ENCODE data around the gene CYFIP2.

CYFIP2 gene

DNA sequence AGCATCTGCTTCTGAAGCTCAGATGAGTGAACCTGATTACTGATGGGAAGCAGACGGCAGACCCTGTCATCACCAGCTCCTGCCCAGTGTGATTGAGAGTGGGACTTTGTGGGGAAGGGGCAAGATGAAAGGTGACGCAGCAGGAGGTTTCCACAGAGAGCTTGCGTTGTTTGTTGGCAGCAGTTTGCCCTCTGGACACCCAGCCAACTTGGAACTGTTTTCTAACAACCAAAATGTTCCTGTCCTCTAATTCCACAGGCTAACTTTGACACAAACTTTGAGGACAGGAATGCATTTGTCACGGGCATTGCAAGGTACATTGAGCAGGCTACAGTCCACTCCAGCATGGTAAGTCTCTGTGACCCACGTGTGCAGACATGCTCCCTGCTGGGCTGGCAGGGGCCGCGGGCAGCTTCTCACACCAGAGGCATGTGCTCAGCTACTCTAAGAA lies 20.9 kb downstream of the CYFIP2 start:
- no peak for TF ChIP-seq CTCF (IDR thresholded peaks at IDR 0.05; ENCODE audit: borderline replicate concordance, insufficient read depth, low read depth, low read length)
- H3K4me3 ChIP-seq (ENCODE audit: low read depth, low read length), result no peak overlapping the region

- no peak overlapping the region for H3K4me3 ChIP-seq (ENCODE audit: low read depth, low read length)
- TF ChIP-seq CTCF (IDR thresholded peaks at IDR 0.05; ENCODE audit: borderline replicate concordance, insufficient read depth, low read depth, low read length), result no peak
These were observed 22.7 kb downstream of the CYFIP2 start for GRCh38 chr5:157288405-157289163.

- TF ChIP-seq CTCF (IDR thresholded peaks at IDR 0.05; ENCODE audit: borderline replicate concordance, insufficient read depth, low read depth, low read length), result no peak
- no peak overlapping the region for H3K4me3 ChIP-seq (ENCODE audit: low read depth, low read length)
These were observed 23.4 kb downstream of the CYFIP2 start for GRCh38 chr5:157289164-157289819.

- no peak for TF ChIP-seq CTCF (IDR thresholded peaks at IDR 0.05; ENCODE audit: borderline replicate concordance, insufficient read depth, low read depth, low read length)
- no peak overlapping the region for H3K4me3 ChIP-seq (ENCODE audit: low read depth, low read length)
These were observed 24.4 kb downstream of the CYFIP2 start for GRCh38 chr5:157290156-157290980.

GRCh38 chr5:157290981-157291711 lies 25.2 kb downstream of the CYFIP2 start:
- TF ChIP-seq CTCF (IDR thresholded peaks at IDR 0.05; ENCODE audit: borderline replicate concordance, insufficient read depth, low read depth, low read length), result no peak
- H3K4me3 ChIP-seq (ENCODE audit: low read depth, low read length), result no peak overlapping the region

GRCh38 chr5:157292599-157292998 lies 26.7 kb downstream of the CYFIP2 start:
- no peak for TF ChIP-seq CTCF (IDR thresholded peaks at IDR 0.05; ENCODE audit: borderline replicate concordance, insufficient read depth, low read depth, low read length)
- no peak overlapping the region for H3K4me3 ChIP-seq (ENCODE audit: low read depth, low read length)
